GM15510 (cell line): Measurements from ENCODE around the gene COL17A1.

Source experiments
- POLR2A ChIP-seq: IDR thresholded peaks from 3 replicates; pipeline ENCODE4 v1.6.1; 2011; ENCODE audit warnings: borderline replicate concordance; ENCODE audit not compliant: insufficient read length; ENCODE audit errors: extremely low read depth

COL17A1 gene

DNA sequence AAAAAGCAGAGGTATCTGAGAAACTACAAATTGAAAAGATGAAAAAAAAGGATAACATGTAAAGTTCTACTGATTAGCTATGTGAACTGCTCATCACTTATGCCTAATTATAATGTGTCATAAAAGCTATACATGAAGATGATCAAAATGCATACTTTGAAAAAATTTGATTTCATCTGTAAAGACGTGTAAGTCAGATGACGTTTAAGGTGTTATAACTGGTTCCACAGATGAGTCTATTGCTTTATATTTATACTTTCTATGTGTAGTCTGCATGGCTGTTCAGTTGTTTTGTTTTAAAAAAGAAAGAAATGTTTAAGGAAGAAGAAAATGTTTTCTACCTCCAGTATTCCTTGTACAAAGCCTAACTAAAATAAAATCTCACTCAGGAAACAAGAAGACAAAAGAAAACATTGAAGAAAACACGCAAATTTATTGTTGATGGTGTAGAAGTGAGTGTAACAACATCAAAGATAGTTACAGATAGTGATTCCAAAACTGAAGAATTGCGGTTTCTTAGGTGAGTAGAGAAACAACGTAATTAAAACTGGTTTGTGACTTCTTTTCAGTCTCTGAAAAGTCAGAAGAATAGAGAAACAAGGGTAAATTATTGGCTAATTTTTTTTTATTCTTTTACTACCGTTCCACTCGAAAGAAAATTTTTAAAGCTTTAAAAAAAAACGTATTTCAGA is 80.4 kb downstream of the COL17A1 start:
- TF ChIP-seq POLR2A = no peak

DNA sequence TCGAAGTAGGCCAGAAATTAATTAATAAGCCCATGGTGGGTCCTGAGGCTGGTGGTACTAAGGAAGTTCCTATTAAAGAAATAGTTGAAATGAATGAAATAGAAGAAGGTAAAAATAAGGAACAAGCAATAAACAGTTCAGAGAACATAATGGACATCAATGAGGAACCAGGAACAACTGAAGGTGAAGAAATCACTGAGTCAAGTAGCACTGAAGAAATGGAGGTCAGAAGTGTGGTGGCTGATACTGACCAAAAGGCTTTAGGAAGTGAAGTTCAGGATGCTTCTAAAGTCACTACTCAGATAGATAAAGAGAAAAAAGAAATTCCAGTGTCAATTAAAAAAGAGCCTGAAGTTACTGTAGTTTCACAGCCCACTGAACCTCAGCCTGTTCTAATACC is 82.8 kb downstream of the COL17A1 start:
- no peak for TF ChIP-seq POLR2A

DNA sequence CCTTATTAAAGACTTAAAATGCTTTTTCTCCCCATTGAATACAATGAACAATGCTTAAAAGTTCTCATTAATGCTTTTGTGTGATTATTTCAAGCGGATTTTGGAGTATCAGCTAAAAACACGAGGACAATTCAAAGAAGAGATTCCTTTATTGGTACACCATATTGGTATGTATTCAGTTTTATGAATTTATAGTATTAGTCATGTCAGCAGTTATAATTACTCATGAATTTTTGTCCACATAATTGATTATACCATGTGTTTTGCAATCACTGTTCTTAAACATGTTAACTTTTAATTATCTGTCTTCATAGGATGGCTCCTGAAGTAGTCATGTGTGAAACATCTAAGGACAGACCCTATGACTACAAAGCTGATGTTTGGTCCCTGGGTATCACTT is 86.9 kb downstream of the COL17A1 start:
- TF ChIP-seq POLR2A = no peak

DNA sequence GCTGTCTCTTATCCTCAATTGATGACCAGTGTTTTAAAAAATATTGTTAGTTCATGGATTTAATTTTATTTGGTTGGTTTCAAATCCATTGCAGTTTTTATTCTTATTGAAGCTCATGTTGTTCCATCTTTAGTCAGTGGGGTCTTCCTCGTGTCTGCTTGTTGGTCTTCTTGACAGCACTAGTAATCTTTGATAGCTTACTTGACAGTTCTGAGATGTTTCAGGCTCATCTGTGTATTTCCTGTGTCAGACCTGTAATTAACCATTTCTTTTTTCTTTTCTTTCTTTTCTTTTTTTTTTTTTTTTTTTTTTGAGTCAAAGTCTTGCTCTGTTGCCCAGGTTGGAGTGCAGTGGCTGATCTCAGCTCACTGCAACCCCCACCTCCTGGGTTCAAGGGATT is 90.5 kb downstream of the COL17A1 start:
- no peak for TF ChIP-seq POLR2A

DNA sequence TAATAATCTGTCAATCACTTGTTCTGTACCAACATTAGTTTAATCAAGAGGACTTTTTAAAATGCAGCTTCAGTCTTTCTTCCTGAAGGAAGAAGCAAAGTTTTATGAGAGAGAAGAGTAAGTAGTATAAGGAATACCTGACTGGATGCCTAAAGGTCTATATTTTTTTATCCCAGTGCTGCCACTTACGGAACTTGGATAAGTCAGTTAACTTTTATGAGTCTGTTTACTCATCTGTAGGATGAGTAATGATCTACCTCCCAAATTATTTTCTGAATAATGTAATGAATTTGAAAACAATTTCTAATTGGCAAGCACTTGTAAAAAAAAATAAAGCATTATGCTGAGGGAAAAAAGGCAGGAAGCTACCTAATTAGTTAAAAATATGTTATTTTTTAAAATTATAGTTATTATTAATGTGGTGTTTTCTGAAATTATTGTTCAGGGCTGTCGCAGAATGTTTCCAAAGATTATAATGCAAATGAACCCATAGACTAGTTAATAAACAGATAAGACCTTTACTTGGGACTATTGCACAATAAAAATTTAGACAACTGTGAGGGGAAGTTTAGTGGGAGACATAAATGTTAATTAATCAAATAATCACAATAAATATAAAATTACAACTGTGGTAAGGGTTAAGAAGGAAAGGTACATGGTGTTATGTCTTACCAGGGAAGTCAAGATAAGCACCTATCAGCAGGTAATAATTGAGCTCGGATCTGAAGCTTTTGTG is 94.1 kb downstream of the COL17A1 start:
- TF ChIP-seq POLR2A = no peak

DNA sequence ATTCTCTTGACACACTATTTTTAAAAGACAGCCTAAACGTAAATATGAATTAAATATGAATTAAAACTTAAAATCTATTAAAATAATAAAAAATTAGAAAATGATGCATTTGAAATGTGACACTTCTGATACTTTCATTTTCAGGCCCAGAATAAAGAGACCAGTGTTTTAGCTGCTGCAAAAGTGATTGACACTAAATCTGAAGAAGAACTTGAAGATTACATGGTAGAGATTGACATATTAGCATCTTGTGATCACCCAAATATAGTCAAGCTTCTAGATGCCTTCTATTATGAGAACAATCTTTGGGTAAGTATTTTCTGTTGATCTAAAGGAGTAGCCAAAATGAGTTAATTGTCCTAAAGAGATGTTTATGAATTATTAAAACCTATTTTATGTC is 95.1 kb downstream of the COL17A1 start:
- no peak for TF ChIP-seq POLR2A

DNA sequence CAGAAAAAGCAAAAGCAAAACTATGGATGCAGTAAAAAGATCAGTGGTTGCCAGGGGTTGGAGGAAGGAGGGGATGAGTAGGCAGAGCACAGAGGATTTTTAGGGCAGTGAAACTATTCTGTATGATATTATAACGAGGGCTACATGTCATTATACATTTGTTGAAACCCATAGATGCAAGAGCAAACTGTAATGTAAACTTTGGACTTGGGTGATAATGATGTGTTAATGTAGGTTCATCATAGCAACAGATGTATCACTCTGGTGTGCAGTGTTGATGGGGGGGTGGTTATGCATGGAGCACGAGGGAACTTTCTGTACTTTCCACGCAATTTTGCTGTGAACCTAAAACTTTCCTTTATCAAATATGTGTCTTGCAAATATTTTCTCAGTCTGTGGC is 95.6 kb downstream of the COL17A1 start:
- TF ChIP-seq POLR2A = no peak

DNA sequence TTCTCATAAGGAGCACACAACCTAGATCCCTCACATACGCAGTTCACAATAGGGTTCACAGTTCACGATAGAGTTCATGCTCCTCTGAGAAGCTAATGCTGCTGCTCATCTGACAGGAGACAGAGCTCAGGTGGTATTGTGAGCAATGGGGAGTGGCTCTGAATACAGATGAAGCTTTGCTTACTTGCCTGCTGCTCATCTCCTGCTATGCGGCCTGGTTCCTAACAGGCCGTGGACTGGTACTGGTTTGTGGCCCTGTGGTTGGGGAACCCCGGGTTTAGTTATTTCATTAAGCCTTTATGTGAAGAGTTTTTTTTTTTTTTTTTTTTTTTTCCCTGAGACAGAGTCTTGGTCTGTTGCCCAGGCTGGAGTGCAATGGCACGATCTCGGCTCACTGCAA is 99.3 kb downstream of the COL17A1 start:
- TF ChIP-seq POLR2A = no peak

DNA sequence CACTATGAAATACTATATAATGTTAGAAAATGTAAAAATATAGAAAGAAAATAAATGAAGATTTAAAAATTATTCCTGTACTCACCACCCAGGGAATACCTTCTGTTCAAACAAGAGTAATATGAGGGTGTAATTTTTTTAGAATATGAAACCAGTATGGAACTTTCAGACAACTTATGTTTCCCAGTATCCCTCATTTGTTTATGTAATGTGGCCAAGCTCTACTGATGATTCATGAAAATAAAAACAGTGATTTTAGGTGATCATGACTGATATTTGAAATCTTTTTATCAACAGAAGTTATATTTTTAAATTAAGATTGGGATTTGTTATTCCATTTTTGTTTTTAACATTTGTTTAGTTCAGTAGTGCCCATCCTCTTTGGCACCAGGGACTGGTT is 100.0 kb downstream of the COL17A1 start:
- no peak for TF ChIP-seq POLR2A

DNA sequence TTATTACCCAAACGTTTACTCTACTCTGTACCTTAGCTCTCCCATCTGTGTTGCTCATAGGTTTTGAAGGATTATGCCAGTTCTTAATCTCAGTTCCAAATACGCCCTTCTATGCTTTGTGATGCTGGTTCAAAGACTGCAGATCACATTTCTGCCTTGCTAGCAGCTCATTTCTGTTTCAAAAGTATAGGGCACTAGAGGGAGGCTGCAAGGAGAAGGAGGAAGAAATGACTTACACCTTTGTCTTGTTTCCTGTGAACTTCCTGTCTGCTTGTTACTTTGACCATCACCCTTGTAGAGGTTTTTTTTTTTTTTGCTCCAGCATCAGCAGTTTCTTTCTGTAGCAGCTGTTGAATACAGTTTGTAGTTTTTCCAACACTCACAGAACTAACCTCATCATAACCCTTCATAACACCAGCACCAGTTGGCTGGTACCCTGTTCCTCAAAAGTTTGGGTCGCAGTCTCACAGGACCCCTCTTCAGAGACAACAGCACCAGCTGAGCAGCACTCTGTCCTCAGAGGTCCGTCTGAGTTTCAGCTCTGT is 102.2 kb downstream of the COL17A1 start:
- no peak for TF ChIP-seq POLR2A

DNA sequence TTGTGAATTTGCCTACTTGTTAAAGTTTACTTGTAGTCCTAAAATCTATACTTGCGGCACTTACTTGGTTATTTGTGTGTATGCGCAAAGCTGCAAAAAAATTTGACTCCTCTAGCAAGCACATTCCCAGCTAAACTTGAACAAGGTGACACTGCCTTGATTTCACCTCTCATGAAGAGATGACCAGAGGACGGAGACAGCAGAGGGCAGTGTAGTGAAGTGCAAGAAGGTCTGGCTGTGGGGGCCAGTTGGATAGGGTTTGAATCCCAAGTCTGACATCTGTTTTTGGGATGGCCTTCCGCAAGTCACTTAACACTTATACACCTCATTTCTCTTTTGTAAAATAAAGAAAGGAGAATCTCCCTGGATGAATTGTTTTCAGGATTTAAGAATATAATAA is 103.0 kb downstream of the COL17A1 start:
- TF ChIP-seq POLR2A = no peak
